Measurements from ENCODE around the gene CDH13.

The CDH13 gene

GRCh38 chr16:83316458-83316857, 689.7 kb downstream of the CDH13 start:
- Histone ChIP-seq H3K27ac (ENCODE audit: low read depth, low read length) (no peak overlapping the region), H3K4me1 (ENCODE audit: control insufficient read depth, insufficient read depth, low read length) (no peaks in the 10 kb centered on the region), H3K4me3 (ENCODE audit: low read depth, low read length) (no peak overlapping the region), H3K27me3 (ENCODE audit: control insufficient read depth, insufficient read depth, low read length) (no peaks in the 10 kb centered on the region), H3K9me3 (ENCODE audit: control insufficient read depth, insufficient read depth, low read depth, low read length) (no peaks in the 10 kb centered on the region), H3K36me3 (ENCODE audit: control insufficient read depth, insufficient read depth, low read length) (no peaks in the 10 kb centered on the region), H3K9ac (ENCODE audit: low read length) (no peak overlapping the region)

- Histone ChIP-seq H3K9me3 (ENCODE audit: control insufficient read depth, insufficient read depth, low read depth, low read length) (no peaks in the 10 kb centered on the region), H3K4me1 (ENCODE audit: control insufficient read depth, insufficient read depth, low read length) (no peaks in the 10 kb centered on the region), H3K27me3 (ENCODE audit: control insufficient read depth, insufficient read depth, low read length) (no peaks in the 10 kb centered on the region), H3K27ac (ENCODE audit: low read depth, low read length) (no peak overlapping the region), H3K9ac (ENCODE audit: low read length) (no peak overlapping the region), H3K36me3 (ENCODE audit: control insufficient read depth, insufficient read depth, low read length) (no peaks in the 10 kb centered on the region), H3K4me3 (ENCODE audit: low read depth, low read length) (no peak overlapping the region)
Observed at GRCh38 chr16:83318390-83318789, 691.6 kb downstream of the CDH13 start.

GRCh38 chr16:83328936-83329335, 702.2 kb downstream of the CDH13 start:
- H3K27me3 ChIP-seq (ENCODE audit: control insufficient read depth, insufficient read depth, low read length), result no peaks in the 10 kb centered on the region
- H3K36me3 ChIP-seq (ENCODE audit: control insufficient read depth, insufficient read depth, low read length), result no peaks in the 10 kb centered on the region
- H3K4me3 ChIP-seq (ENCODE audit: low read depth, low read length), result no peak overlapping the region
- H3K27ac ChIP-seq (ENCODE audit: low read depth, low read length), result no peak overlapping the region
- H3K9me3 ChIP-seq (ENCODE audit: control insufficient read depth, insufficient read depth, low read depth, low read length), result no peaks in the 10 kb centered on the region
- H3K4me1 ChIP-seq (ENCODE audit: control insufficient read depth, insufficient read depth, low read length), result no peaks in the 10 kb centered on the region
- H3K9ac ChIP-seq (ENCODE audit: low read length), result no peak overlapping the region

GRCh38 chr16:83329441-83329840, 702.7 kb downstream of the CDH13 start:
- H3K4me1 ChIP-seq (ENCODE audit: control insufficient read depth, insufficient read depth, low read length), result no peaks in the 10 kb centered on the region
- no peak overlapping the region for H3K4me3 ChIP-seq (ENCODE audit: low read depth, low read length)
- no peaks in the 10 kb centered on the region for H3K9me3 ChIP-seq (ENCODE audit: control insufficient read depth, insufficient read depth, low read depth, low read length)
- no peaks in the 10 kb centered on the region for H3K27me3 ChIP-seq (ENCODE audit: control insufficient read depth, insufficient read depth, low read length)
- no peak overlapping the region for H3K9ac ChIP-seq (ENCODE audit: low read length)
- no peaks in the 10 kb centered on the region for H3K36me3 ChIP-seq (ENCODE audit: control insufficient read depth, insufficient read depth, low read length)
- no peak overlapping the region for H3K27ac ChIP-seq (ENCODE audit: low read depth, low read length)

- Histone ChIP-seq H3K4me3 (ENCODE audit: low read depth, low read length) (no peak overlapping the region), H3K27me3 (ENCODE audit: control insufficient read depth, insufficient read depth, low read length) (no peaks in the 10 kb centered on the region), H3K36me3 (ENCODE audit: control insufficient read depth, insufficient read depth, low read length) (no peaks in the 10 kb centered on the region), H3K27ac (ENCODE audit: low read depth, low read length) (no peak overlapping the region), H3K4me1 (ENCODE audit: control insufficient read depth, insufficient read depth, low read length) (no peaks in the 10 kb centered on the region), H3K9me3 (ENCODE audit: control insufficient read depth, insufficient read depth, low read depth, low read length) (no peaks in the 10 kb centered on the region), H3K9ac (ENCODE audit: low read length) (no peak overlapping the region)
Observed at GRCh38 chr16:83330251-83330650, 703.5 kb downstream of the CDH13 start.

- no peaks in the 10 kb centered on the region for H3K9me3 ChIP-seq (ENCODE audit: control insufficient read depth, insufficient read depth, low read depth, low read length)
- no peak overlapping the region for H3K4me3 ChIP-seq (ENCODE audit: low read depth, low read length)
- peaks cover 6% of the 10 kb centered on the region for H3K4me1 ChIP-seq (ENCODE audit: control insufficient read depth, insufficient read depth, low read length)
- no peak overlapping the region for H3K9ac ChIP-seq (ENCODE audit: low read length)
- no peak overlapping the region for H3K27ac ChIP-seq (ENCODE audit: low read depth, low read length)
- H3K36me3 ChIP-seq (ENCODE audit: control insufficient read depth, insufficient read depth, low read length), result no peaks in the 10 kb centered on the region
- no peaks in the 10 kb centered on the region for H3K27me3 ChIP-seq (ENCODE audit: control insufficient read depth, insufficient read depth, low read length)
Observed at GRCh38 chr16:83335076-83335475, 708.3 kb downstream of the CDH13 start.

- peaks cover 17% of the 10 kb centered on the region for H3K4me1 ChIP-seq (ENCODE audit: control insufficient read depth, insufficient read depth, low read length)
- no peaks in the 10 kb centered on the region for H3K27me3 ChIP-seq (ENCODE audit: control insufficient read depth, insufficient read depth, low read length)
- no peak overlapping the region for H3K27ac ChIP-seq (ENCODE audit: low read depth, low read length)
- H3K9ac ChIP-seq (ENCODE audit: low read length), result no peak overlapping the region
- no peaks in the 10 kb centered on the region for H3K36me3 ChIP-seq (ENCODE audit: control insufficient read depth, insufficient read depth, low read length)
- no peak overlapping the region for H3K4me3 ChIP-seq (ENCODE audit: low read depth, low read length)
- no peaks in the 10 kb centered on the region for H3K9me3 ChIP-seq (ENCODE audit: control insufficient read depth, insufficient read depth, low read depth, low read length)
Observed at GRCh38 chr16:83336603-83337002, 709.8 kb downstream of the CDH13 start.

- H3K9me3 ChIP-seq (ENCODE audit: control insufficient read depth, insufficient read depth, low read depth, low read length), result no peaks in the 10 kb centered on the region
- no peaks in the 10 kb centered on the region for H3K27me3 ChIP-seq (ENCODE audit: control insufficient read depth, insufficient read depth, low read length)
- H3K36me3 ChIP-seq (ENCODE audit: control insufficient read depth, insufficient read depth, low read length), result no peaks in the 10 kb centered on the region
- no peak overlapping the region for H3K4me3 ChIP-seq (ENCODE audit: low read depth, low read length)
- peaks cover 17% of the 10 kb centered on the region for H3K4me1 ChIP-seq (ENCODE audit: control insufficient read depth, insufficient read depth, low read length)
- H3K27ac ChIP-seq (ENCODE audit: low read depth, low read length), result no peak overlapping the region
- H3K9ac ChIP-seq (ENCODE audit: low read length), result no peak overlapping the region
Observed at GRCh38 chr16:83338138-83338537, 711.4 kb downstream of the CDH13 start.

- no peak overlapping the region for H3K4me3 ChIP-seq (ENCODE audit: low read depth, low read length)
- no peak overlapping the region for H3K27ac ChIP-seq (ENCODE audit: low read depth, low read length)
Observed at GRCh38 chr16:83338941-83339340, 712.2 kb downstream of the CDH13 start.

GRCh38 chr16:83343935-83344366, 717.2 kb downstream of the CDH13 start:
- Histone ChIP-seq H3K4me1 (ENCODE audit: control insufficient read depth, insufficient read depth, low read length) (peaks cover 13% of the 10 kb centered on the region), H3K9me3 (ENCODE audit: control insufficient read depth, insufficient read depth, low read depth, low read length) (no peaks in the 10 kb centered on the region), H3K36me3 (ENCODE audit: control insufficient read depth, insufficient read depth, low read length) (no peaks in the 10 kb centered on the region), H3K4me3 (ENCODE audit: low read depth, low read length) (no peak overlapping the region), H3K27ac (ENCODE audit: low read depth, low read length) (no peak overlapping the region), H3K27me3 (ENCODE audit: control insufficient read depth, insufficient read depth, low read length) (no peaks in the 10 kb centered on the region), H3K9ac (ENCODE audit: low read length) (no peak overlapping the region)

More at GRCh38 chr16:83338941-83339340, 712.2 kb downstream of the CDH13 start:
- H3K36me3 ChIP-seq (ENCODE audit: control insufficient read depth, insufficient read depth, low read length), result no peaks in the 10 kb centered on the region
- no peaks in the 10 kb centered on the region for H3K27me3 ChIP-seq (ENCODE audit: control insufficient read depth, insufficient read depth, low read length)
- H3K4me1 ChIP-seq (ENCODE audit: control insufficient read depth, insufficient read depth, low read length), result peaks cover 17% of the 10 kb centered on the region
- H3K9ac ChIP-seq (ENCODE audit: low read length), result no peak overlapping the region
- no peaks in the 10 kb centered on the region for H3K9me3 ChIP-seq (ENCODE audit: control insufficient read depth, insufficient read depth, low read depth, low read length)

GRCh38 chr16:83345846-83346640, 719.3 kb downstream of the CDH13 start:
- Histone ChIP-seq H3K4me1 (ENCODE audit: control insufficient read depth, insufficient read depth, low read length) (peaks cover 3% of the 10 kb centered on the region), H3K9me3 (ENCODE audit: control insufficient read depth, insufficient read depth, low read depth, low read length) (no peaks in the 10 kb centered on the region), H3K4me3 (ENCODE audit: low read depth, low read length) (no peak overlapping the region), H3K9ac (ENCODE audit: low read length) (no peak overlapping the region), H3K36me3 (ENCODE audit: control insufficient read depth, insufficient read depth, low read length) (no peaks in the 10 kb centered on the region), H3K27ac (ENCODE audit: low read depth, low read length) (no peak overlapping the region), H3K27me3 (ENCODE audit: control insufficient read depth, insufficient read depth, low read length) (no peaks in the 10 kb centered on the region)
